Mononuclear cell (primary cell): ENCODE results near the gene TEX51. TPM values are rescaled to one million over a fixed set of nuclear protein-coding genes. Genes with fewer than 3 reads are reported as not detected.

Experiments
- H3K27me3 ChIP-seq: 2 replicates; pipeline ENCODE4 v1.6.0; 2011; ENCODE audit warnings: low read length, control low read depth; ENCODE audit not compliant: insufficient read depth
- H3K4me1 ChIP-seq: 2 replicates; pipeline ENCODE4 v1.5.1; 2011; ENCODE audit warnings: mild to moderate bottlenecking, low read length, control low read depth; ENCODE audit not compliant: insufficient read depth
- H3K4me3 ChIP-seq: 2 replicates; pipeline ENCODE4 v1.5.1; 2011; ENCODE audit warnings: mild to moderate bottlenecking, low read length, moderate library complexity
- H3K9me3 ChIP-seq: 2 replicates; pipeline ENCODE4 v1.5.1; 2011; ENCODE audit warnings: low read depth, mild to moderate bottlenecking, control low read depth, low read length
- total RNA-seq: library from RNA; depleted of rRNA; stranded (reverse); fragments of >200 nt; gene quantifications from one replicate; pipeline ENCODE4 v1.2.3, GENCODE V29; 2012

TEX51 gene
- total RNA-seq, 1 donor = not detected

- H3K27me3 ChIP-seq = no peaks in the 10 kb centered on the region
- peaks cover 11% of the 10 kb centered on the region for H3K4me1 ChIP-seq
- no peak overlapping the region for H3K4me3 ChIP-seq
- no peaks in the 10 kb centered on the region for H3K9me3 ChIP-seq
Measured at GRCh38 chr2:126883666-126884040, 15.0 kb upstream of the TEX51 start.

GRCh38 chr2:126884861-126885750 is 13.6 kb upstream of the TEX51 start:
- H3K4me1 ChIP-seq = peaks cover 11% of the 10 kb centered on the region
- H3K27me3 ChIP-seq = no peaks in the 10 kb centered on the region
- no peak overlapping the region for H3K4me3 ChIP-seq
- H3K9me3 ChIP-seq = no peaks in the 10 kb centered on the region

- Histone ChIP-seq H3K27me3 (no peaks in the 10 kb centered on the region), H3K4me3 (no peak overlapping the region), H3K9me3 (no peaks in the 10 kb centered on the region), H3K4me1 (peaks cover 11% of the 10 kb centered on the region)
Measured at GRCh38 chr2:126885751-126886210, 12.9 kb upstream of the TEX51 start.

- H3K4me3 ChIP-seq = no peak overlapping the region
Measured at GRCh38 chr2:126886211-126886915, 12.3 kb upstream of the TEX51 start.

GRCh38 chr2:126886916-126887280 is 11.8 kb upstream of the TEX51 start:
- Histone ChIP-seq H3K4me1 (peaks cover 11% of the 10 kb centered on the region), H3K9me3 (no peaks in the 10 kb centered on the region), H3K27me3 (no peaks in the 10 kb centered on the region), H3K4me3 (no peak overlapping the region)

More at GRCh38 chr2:126886211-126886915, 12.3 kb upstream of the TEX51 start:
- H3K27me3 ChIP-seq = no peaks in the 10 kb centered on the region
- peaks cover 11% of the 10 kb centered on the region for H3K4me1 ChIP-seq
- no peaks in the 10 kb centered on the region for H3K9me3 ChIP-seq

- Histone ChIP-seq H3K27me3 (no peaks in the 10 kb centered on the region), H3K4me1 (peaks cover 11% of the 10 kb centered on the region), H3K9me3 (no peaks in the 10 kb centered on the region), H3K4me3 (no peak overlapping the region)
Measured at GRCh38 chr2:126887506-126887905, 11.2 kb upstream of the TEX51 start.

GRCh38 chr2:126888046-126888445 is 10.6 kb upstream of the TEX51 start:
- Histone ChIP-seq H3K9me3 (no peaks in the 10 kb centered on the region), H3K4me1 (peaks cover 11% of the 10 kb centered on the region), H3K27me3 (no peaks in the 10 kb centered on the region), H3K4me3 (no peak overlapping the region)

- Histone ChIP-seq H3K4me3 (no peak overlapping the region), H3K27me3 (no peaks in the 10 kb centered on the region), H3K4me1 (peaks cover 11% of the 10 kb centered on the region), H3K9me3 (no peaks in the 10 kb centered on the region)
Measured at GRCh38 chr2:126889071-126889470, 9.6 kb upstream of the TEX51 start.

- no peak overlapping the region for H3K4me3 ChIP-seq
- H3K4me1 ChIP-seq = peaks cover 11% of the 10 kb centered on the region
- H3K27me3 ChIP-seq = no peaks in the 10 kb centered on the region
- no peaks in the 10 kb centered on the region for H3K9me3 ChIP-seq
Measured at GRCh38 chr2:126889496-126890135, 9.1 kb upstream of the TEX51 start.

GRCh38 chr2:126890136-126890510 is 8.6 kb upstream of the TEX51 start:
- peaks cover 11% of the 10 kb centered on the region for H3K4me1 ChIP-seq
- H3K4me3 ChIP-seq = no peak overlapping the region
- no peaks in the 10 kb centered on the region for H3K9me3 ChIP-seq
- H3K27me3 ChIP-seq = no peaks in the 10 kb centered on the region

GRCh38 chr2:126890551-126891450 is 7.9 kb upstream of the TEX51 start:
- Histone ChIP-seq H3K9me3 (no peaks in the 10 kb centered on the region), H3K4me3 (no peak overlapping the region), H3K4me1 (peaks cover 11% of the 10 kb centered on the region), H3K27me3 (no peaks in the 10 kb centered on the region)

GRCh38 chr2:126891681-126892500 is 6.8 kb upstream of the TEX51 start:
- Histone ChIP-seq H3K9me3 (no peaks in the 10 kb centered on the region), H3K4me3 (no peak overlapping the region), H3K4me1 (peaks cover under 1% of the 10 kb centered on the region), H3K27me3 (no peaks in the 10 kb centered on the region)

- H3K9me3 ChIP-seq = no peaks in the 10 kb centered on the region
- no peaks in the 10 kb centered on the region for H3K27me3 ChIP-seq
- no peak overlapping the region for H3K4me3 ChIP-seq
- no peaks in the 10 kb centered on the region for H3K4me1 ChIP-seq
Measured at GRCh38 chr2:126893153-126893552, 5.5 kb upstream of the TEX51 start.

- Histone ChIP-seq H3K4me1 (no peaks in the 10 kb centered on the region), H3K9me3 (no peaks in the 10 kb centered on the region), H3K4me3 (no peak overlapping the region), H3K27me3 (no peaks in the 10 kb centered on the region)
Measured at GRCh38 chr2:126893606-126894005, 5.1 kb upstream of the TEX51 start.
